HL-60/S4 (cell line): Measurements from ENCODE around the gene PRAMEF17.
"Not testable (repeated sequence)": the region's sequence is repeated elsewhere in the genome, so short reads cannot be mapped to it uniquely, and the experiment has no call there.

Experiments
- in situ Hi-C: fragments of 300-500 bp; cut with MboI; formaldehyde crosslinking; loops from 2 replicates; pipeline ENCODE4 v1.14.3; 2022; ENCODE audit warnings: low sequenced_read_pairs

The PRAMEF17 gene

GRCh38 chr1:13439104-13439783 lies 49.8 kb downstream of the PRAMEF17 start:
- in situ Hi-C loops = not testable (repeated sequence)
